GM12878 (cell line): ENCODE results near the gene PADI1. TPM values are rescaled to one million over a fixed set of nuclear protein-coding genes. Genes with fewer than 3 reads are reported as not detected.

Experiments used
- ATAC-seq: fragments of 200-7000 bp; cut with Tn5 transposase; 3 replicates; pipeline ENCODE4 v1.9.1; 2020; ENCODE audit warnings: mild to moderate bottlenecking, moderate library complexity
- BruUV-seq: library from RNA; stranded (reverse); fragments of 400-500 nt; replicated peaks from 2 replicates; lab custom pipeline; 2021; lab: Mats Ljungman, UMichigan
- CTCF ChIA-PET: fragments of 300-600 bp; sonication (Branson Sonifier 250); formaldehyde crosslinking; extraction: SDS; loops from one replicate; lab custom pipeline; 2021; ENCODE audit warnings: inconsistent platforms; lab: Yijun Ruan, JAX
- POLR2A ChIA-PET: fragments of 350-600 bp; formaldehyde crosslinking; extraction: SDS; loops from one replicate; lab custom pipeline; 2021; ENCODE audit warnings: inconsistent platforms; lab: Charles Lee
- RAD21 ChIA-PET: fragments of 300-600 bp; sonication (Branson Sonifier 250); formaldehyde crosslinking; loops from one replicate; lab custom pipeline; 2023; ENCODE audit warnings: antibody characterized with exemption; ENCODE audit not compliant: unreplicated experiment; lab: Charles Lee
- SMC1A ChIA-PET: fragments of 300-600 bp; sonication (Branson Sonifier 250); formaldehyde crosslinking; loops from one replicate; lab custom pipeline; 2023; ENCODE audit not compliant: unreplicated experiment, uncharacterized antibody; lab: Charles Lee
- DNase-seq: peaks from one replicate; pipeline ENCODE4 v3.0.0-alpha.2; 2011; ENCODE audit warnings: low read depth, low spot score
- FAIRE-seq: peaks from 3 replicates; lab custom pipeline; 2011; peaks lifted over from hg19 to GRCh38; lab: Jason Lieb, UNC
- H2AFZ ChIP-seq: 2 replicates; pipeline ENCODE4 v1.6.0; 2011; ENCODE audit warnings: low read depth, low read length, control low read depth; ENCODE audit not compliant: control insufficient read depth
- H3K27ac ChIP-seq: 2 replicates; pipeline ENCODE4 v1.5.1; 2011; ENCODE audit warnings: control low read depth; ENCODE audit not compliant: control insufficient read depth, insufficient read depth
- H3K27me3 ChIP-seq, 2 experiments: replicated peaks in 1 of 2; 2 replicates each; pipeline versions ENCODE4 v1.6.0 to v1.6.1; 2011; ENCODE audit warnings: low read length in 1 of 2; ENCODE audit not compliant: control insufficient read depth in 2 of 2, insufficient read depth in 2 of 2
- H3K36me3 ChIP-seq, 2 experiments: 2 replicates each; pipeline ENCODE4 v1.5.1; 2011; ENCODE audit warnings: low read length in 1 of 2; ENCODE audit not compliant: control insufficient read depth in 2 of 2, insufficient read depth in 2 of 2
- H3K4me1 ChIP-seq: 2 replicates; pipeline ENCODE4 v1.6.1; 2011; ENCODE audit warnings: mild to moderate bottlenecking, low read length, moderate library complexity, mixed read lengths; ENCODE audit not compliant: control insufficient read depth, insufficient read depth
- H3K4me2 ChIP-seq: 2 replicates; pipeline ENCODE4 v1.6.0; 2011; ENCODE audit warnings: control low read depth; ENCODE audit not compliant: control insufficient read depth, insufficient read depth
- H3K4me3 ChIP-seq: fragments of 200-600 bp; sonication (generic); 2 replicates; pipeline ENCODE4 v1.5.1; 2016
- H3K79me2 ChIP-seq: 2 replicates; pipeline ENCODE4 v1.6.0; 2011; ENCODE audit warnings: low read length; ENCODE audit not compliant: control insufficient read depth, insufficient read depth
- H3K9ac ChIP-seq: 2 replicates; pipeline ENCODE4 v1.8.0; 2011; ENCODE audit warnings: low read length, control low read depth, mixed read lengths; ENCODE audit not compliant: control insufficient read depth, insufficient read depth
- H3K9me3 ChIP-seq: replicated peaks from 3 replicates; pipeline ENCODE4 v1.5.1; 2011; ENCODE audit warnings: mild to moderate bottlenecking, low read length; ENCODE audit not compliant: control insufficient read depth, insufficient read depth
- H4K20me1 ChIP-seq: 2 replicates; pipeline ENCODE4 v1.6.0; 2011; ENCODE audit not compliant: control insufficient read depth, insufficient read depth
- IRF4 ChIP-seq: IDR thresholded peaks from 2 replicates; pipeline ENCODE4 v1.6.1; 2011; ENCODE audit warnings: low read depth, low read length
- LARP7 ChIP-seq: fragments of 450-650 bp; IDR thresholded peaks from 2 replicates; pipeline ENCODE4 v1.6.1; 2017; ENCODE audit warnings: mild to moderate bottlenecking
- MYC ChIP-seq: IDR thresholded peaks from 2 replicates; pipeline ENCODE4 v1.6.1; 2011; ENCODE audit warnings: mild to moderate bottlenecking, low read length, moderate library complexity, inconsistent platforms; ENCODE audit not compliant: insufficient read depth, insufficient replicate concordance, insufficient read length, severe bottlenecking
- NFIC ChIP-seq: IDR thresholded peaks from 2 replicates; pipeline ENCODE4 v1.6.1; 2012; ENCODE audit warnings: low read depth, mild to moderate bottlenecking, inconsistent platforms, low read length, moderate library complexity
- POU2F2 ChIP-seq: IDR thresholded peaks from 3 replicates; pipeline ENCODE4 v1.6.1; 2011; ENCODE audit warnings: low read depth, mild to moderate bottlenecking, low read length, borderline replicate concordance
- RAD51 ChIP-seq: fragments of 450-650 bp; IDR thresholded peaks from 2 replicates; pipeline ENCODE4 v1.6.1; 2016; ENCODE audit warnings: moderate library complexity, mild to moderate bottlenecking, inconsistent platforms
- SRF ChIP-seq, 2 experiments: IDR thresholded peaks; 2 replicates each; pipeline ENCODE4 v1.6.1; 2011; ENCODE audit warnings: low read depth in 2 of 2, low read length in 2 of 2, mild to moderate bottlenecking in 1 of 2, moderate library complexity in 1 of 2
- ZSCAN29 ChIP-seq: fragments of 450-650 bp; IDR thresholded peaks from 2 replicates; pipeline ENCODE4 v1.6.1; 2017; ENCODE audit warnings: mild to moderate bottlenecking, moderate library complexity
- WGBS: methylation state at CpG from one replicate; pipeline ENCODE4 v1.1.6; 2016; ENCODE audit warnings: low lambda C conversion rate; ENCODE audit not compliant: insufficient replicate concordance, insufficient coverage; ENCODE audit errors: missing lambda C conversion rate; 5-methylcytosine and 5-hydroxymethylcytosine counted together
- in situ Hi-C: fragments of 300-500 bp; cut with MboI; formaldehyde crosslinking; loops from 9 replicates; pipeline ENCODE4 v1.14.3; 2018; ENCODE audit warnings: mixed read lengths
- intact Hi-C: fragments of 100-400 bp; cut with micrococcal nuclease; formaldehyde crosslinking; loops from one replicate; pipeline ENCODE4 v1.14.2; 2022; ENCODE audit not compliant: unreplicated experiment
- polyA plus RNA-seq, 11 experiments: library from polyadenylated mRNA; depleted of rRNA in 4 of 11; unstranded in 6 of 11; stranded (reverse) in 5 of 11; fragments of >200 nt; fragmentation: Nextera tagmentation in 4 of 11; fragmentation: Illumina TruSeq in 1 of 11; extraction: Ambion mirVana in 4 of 11; extraction: Trizol in 1 of 11; gene quantifications; 1 replicate in 1 of 11; 2 replicates in 10 of 11; pipeline versions ENCODE4 v1.2.1 to v1.2.3, GENCODE V29; 2011 to 2016; ENCODE audit warnings: inconsistent platforms in 2 of 11, missing spikeins in 2 of 11, low read depth in 1 of 11
- total RNA-seq, 4 experiments: library from RNA; depleted of rRNA in 3 of 4; stranded (reverse); fragments of >200 nt in 3 of 4; fragmentation: Illumina TruSeq in 1 of 4; extraction: Trizol in 1 of 4; gene quantifications; 2 replicates each; pipeline versions ENCODE4 v1.2.1 to v1.2.3, GENCODE V29; 2013 to 2021
- TF ChIP-seq, protein P1 (sequence below): IDR thresholded peaks from 2 replicates; pipeline ENCODE4 v1.6.1; 2011; ENCODE audit warnings: mild to moderate bottlenecking, low read depth, low read length, moderate library complexity; ENCODE audit not compliant: insufficient replicate concordance
- TF ChIP-seq, protein P2 (sequence below): IDR thresholded peaks from 2 replicates; pipeline ENCODE4 v1.6.1; 2012; ENCODE audit warnings: improper control_type of control experiment, low read depth, low read length; ENCODE audit not compliant: insufficient replicate concordance
- TF ChIP-seq, protein P3 (sequence below): fragments of 450-650 bp; IDR thresholded peaks from 2 replicates; pipeline ENCODE4 v1.6.1; 2016; ENCODE audit warnings: mild to moderate bottlenecking

PADI1 gene
- total and polyA plus RNA-seq, 10 of the 15 experiments (the other 5 are each of a cell fraction or from before 2014, with no cell fraction given): 0.05 TPM; not detected in 9

DNA sequence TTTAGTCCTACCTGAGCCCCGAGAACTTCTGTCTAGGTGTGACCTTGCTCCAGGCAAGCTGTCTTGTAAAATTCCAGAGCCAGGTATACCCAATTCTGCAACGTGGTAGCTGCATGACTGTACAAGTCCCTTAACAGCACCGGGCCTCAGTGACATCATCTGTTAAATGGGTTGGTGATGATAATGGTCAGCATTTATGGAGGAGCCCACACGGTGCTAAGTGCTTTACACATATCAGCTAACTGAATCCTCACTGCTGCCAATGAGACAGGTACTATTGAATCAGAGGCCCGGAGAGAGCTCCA, 37.2 kb upstream of the PADI1 start:
- WGBS: 17% methylated on average over 5 of the region's 5 CpGs
- ChIA-PET CTCF (no interaction called here), POLR2A (no interaction called here), SMC1A (interaction anchor here (1.3 kb wide), 1 partner anchor 19 kb away, joined by 3 read pairs; no protein-coding TSS in a partner anchor), RAD21 (interaction anchor here (1.0 kb wide), 1 partner anchor 40 kb away, joined by 3 read pairs; no protein-coding TSS in a partner anchor)
- in situ Hi-C loops (no loop called here), intact Hi-C loops (no loop called here)
- DNase-seq: no peak
- ATAC-seq: no peak
- Histone ChIP-seq H3K4me3 (no peak overlapping the region), H3K36me3 (no peaks in the 10 kb centered on the region), H3K27me3 (no peaks in the 10 kb centered on the region), H3K27ac (no peak overlapping the region), H3K4me2 (no peak overlapping the region), H3K9me3 (no peaks in the 10 kb centered on the region), H3K79me2 (no peaks in the 10 kb centered on the region), H4K20me1 (no peaks in the 10 kb centered on the region), H3K4me1 (no peaks in the 10 kb centered on the region), H3K9ac (no peak overlapping the region), H2AFZ (no peak overlapping the region)
- TF ChIP-seq, protein P1, sequence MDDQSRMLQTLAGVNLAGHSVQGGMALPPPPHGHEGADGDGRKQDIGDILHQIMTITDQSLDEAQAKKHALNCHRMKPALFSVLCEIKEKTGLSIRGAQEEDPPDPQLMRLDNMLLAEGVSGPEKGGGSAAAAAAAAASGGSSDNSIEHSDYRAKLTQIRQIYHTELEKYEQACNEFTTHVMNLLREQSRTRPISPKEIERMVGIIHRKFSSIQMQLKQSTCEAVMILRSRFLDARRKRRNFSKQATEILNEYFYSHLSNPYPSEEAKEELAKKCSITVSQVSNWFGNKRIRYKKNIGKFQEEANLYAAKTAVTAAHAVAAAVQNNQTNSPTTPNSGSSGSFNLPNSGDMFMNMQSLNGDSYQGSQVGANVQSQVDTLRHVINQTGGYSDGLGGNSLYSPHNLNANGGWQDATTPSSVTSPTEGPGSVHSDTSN: no peak
- TF ChIP-seq POU2F2 (no peak), NFIC (no peak), SRF (IDR thresholded peaks at IDR 0.05; ENCODE audit: low read depth in 2 of 2, low read length in 2 of 2) (no peak), LARP7 (no peak), ZSCAN29 (no peak), RAD51 (no peak), MYC (no peak), IRF4 (no peak)
- TF ChIP-seq, protein P2, sequence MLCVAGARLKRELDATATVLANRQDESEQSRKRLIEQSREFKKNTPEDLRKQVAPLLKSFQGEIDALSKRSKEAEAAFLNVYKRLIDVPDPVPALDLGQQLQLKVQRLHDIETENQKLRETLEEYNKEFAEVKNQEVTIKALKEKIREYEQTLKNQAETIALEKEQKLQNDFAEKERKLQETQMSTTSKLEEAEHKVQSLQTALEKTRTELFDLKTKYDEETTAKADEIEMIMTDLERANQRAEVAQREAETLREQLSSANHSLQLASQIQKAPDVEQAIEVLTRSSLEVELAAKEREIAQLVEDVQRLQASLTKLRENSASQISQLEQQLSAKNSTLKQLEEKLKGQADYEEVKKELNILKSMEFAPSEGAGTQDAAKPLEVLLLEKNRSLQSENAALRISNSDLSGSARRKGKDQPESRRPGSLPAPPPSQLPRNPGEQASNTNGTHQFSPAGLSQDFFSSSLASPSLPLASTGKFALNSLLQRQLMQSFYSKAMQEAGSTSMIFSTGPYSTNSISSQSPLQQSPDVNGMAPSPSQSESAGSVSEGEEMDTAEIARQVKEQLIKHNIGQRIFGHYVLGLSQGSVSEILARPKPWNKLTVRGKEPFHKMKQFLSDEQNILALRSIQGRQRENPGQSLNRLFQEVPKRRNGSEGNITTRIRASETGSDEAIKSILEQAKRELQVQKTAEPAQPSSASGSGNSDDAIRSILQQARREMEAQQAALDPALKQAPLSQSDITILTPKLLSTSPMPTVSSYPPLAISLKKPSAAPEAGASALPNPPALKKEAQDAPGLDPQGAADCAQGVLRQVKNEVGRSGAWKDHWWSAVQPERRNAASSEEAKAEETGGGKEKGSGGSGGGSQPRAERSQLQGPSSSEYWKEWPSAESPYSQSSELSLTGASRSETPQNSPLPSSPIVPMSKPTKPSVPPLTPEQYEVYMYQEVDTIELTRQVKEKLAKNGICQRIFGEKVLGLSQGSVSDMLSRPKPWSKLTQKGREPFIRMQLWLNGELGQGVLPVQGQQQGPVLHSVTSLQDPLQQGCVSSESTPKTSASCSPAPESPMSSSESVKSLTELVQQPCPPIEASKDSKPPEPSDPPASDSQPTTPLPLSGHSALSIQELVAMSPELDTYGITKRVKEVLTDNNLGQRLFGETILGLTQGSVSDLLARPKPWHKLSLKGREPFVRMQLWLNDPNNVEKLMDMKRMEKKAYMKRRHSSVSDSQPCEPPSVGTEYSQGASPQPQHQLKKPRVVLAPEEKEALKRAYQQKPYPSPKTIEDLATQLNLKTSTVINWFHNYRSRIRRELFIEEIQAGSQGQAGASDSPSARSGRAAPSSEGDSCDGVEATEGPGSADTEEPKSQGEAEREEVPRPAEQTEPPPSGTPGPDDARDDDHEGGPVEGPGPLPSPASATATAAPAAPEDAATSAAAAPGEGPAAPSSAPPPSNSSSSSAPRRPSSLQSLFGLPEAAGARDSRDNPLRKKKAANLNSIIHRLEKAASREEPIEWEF: no peak
- TF ChIP-seq, protein P3, sequence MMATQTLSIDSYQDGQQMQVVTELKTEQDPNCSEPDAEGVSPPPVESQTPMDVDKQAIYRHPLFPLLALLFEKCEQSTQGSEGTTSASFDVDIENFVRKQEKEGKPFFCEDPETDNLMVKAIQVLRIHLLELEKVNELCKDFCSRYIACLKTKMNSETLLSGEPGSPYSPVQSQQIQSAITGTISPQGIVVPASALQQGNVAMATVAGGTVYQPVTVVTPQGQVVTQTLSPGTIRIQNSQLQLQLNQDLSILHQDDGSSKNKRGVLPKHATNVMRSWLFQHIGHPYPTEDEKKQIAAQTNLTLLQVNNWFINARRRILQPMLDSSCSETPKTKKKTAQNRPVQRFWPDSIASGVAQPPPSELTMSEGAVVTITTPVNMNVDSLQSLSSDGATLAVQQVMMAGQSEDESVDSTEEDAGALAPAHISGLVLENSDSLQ: no peak
- no TSS peak for BruUV-seq
- FAIRE-seq: no peak
